Esophagus squamous epithelium (tissue), 4 donors: ENCODE results near the gene SSH3.

Experiments used
- POLR2A ChIP-seq, 4 donors: fragments of 450-650 bp; IDR thresholded peaks; one replicate each; pipeline ENCODE4 v1.6.1; 2017; ENCODE audit warnings: antibody characterized with exemption in 4 of 4, mild to moderate bottlenecking in 4 of 4, moderate library complexity in 3 of 4
- TF ChIP-seq, protein P1 (sequence below), 6 experiments: fragments of 450-650 bp in 4 of 6; fragments of 200-600 bp in 2 of 6; sonication (generic) in 2 of 6; IDR thresholded peaks; one replicate each; pipeline ENCODE4 v1.5.1; 2016 to 2019; ENCODE audit warnings: antibody characterized with exemption in 6 of 6, mild to moderate bottlenecking in 4 of 6, moderate library complexity in 4 of 6

DNA sequence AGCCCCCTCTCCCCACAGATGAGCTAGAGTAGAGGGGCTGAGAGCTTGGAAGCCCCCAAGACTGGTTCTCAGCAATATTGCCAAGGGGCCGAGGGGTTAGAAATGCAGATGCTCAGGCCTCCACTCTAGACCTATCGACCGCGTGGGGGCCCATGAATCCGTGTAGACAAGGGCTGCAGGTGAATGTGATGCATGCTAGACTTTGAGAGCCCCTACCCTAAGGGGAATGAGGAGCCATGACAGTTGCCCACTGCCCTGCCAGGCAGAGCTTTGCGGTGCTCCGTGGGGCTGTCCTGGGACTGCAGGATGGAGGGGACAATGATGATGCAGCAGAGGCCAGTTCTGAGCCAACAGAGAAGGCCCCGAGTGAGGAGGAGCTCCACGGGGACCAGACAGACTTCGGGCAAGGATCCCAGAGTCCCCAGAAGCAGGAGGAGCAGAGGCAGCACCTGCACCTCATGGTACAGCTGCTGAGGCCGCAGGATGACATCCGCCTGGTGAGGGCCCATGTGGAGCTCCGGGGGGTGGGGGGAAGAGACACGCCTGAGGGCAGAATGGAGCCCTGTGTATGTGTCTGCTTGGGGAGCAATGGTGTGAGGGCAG lies 1.3 kb downstream of the SSH3 start:
- TF ChIP-seq, protein P1, sequence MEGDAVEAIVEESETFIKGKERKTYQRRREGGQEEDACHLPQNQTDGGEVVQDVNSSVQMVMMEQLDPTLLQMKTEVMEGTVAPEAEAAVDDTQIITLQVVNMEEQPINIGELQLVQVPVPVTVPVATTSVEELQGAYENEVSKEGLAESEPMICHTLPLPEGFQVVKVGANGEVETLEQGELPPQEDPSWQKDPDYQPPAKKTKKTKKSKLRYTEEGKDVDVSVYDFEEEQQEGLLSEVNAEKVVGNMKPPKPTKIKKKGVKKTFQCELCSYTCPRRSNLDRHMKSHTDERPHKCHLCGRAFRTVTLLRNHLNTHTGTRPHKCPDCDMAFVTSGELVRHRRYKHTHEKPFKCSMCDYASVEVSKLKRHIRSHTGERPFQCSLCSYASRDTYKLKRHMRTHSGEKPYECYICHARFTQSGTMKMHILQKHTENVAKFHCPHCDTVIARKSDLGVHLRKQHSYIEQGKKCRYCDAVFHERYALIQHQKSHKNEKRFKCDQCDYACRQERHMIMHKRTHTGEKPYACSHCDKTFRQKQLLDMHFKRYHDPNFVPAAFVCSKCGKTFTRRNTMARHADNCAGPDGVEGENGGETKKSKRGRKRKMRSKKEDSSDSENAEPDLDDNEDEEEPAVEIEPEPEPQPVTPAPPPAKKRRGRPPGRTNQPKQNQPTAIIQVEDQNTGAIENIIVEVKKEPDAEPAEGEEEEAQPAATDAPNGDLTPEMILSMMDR (IDR thresholded peaks at IDR 0.05), result no peak
- TF ChIP-seq POLR2A (IDR thresholded peaks at IDR 0.05), result no peak
